GM19438 (cell line): Measurements from ENCODE around the gene SLC8A3.
A peak's percentile ranks its signal among the peaks of the same experiment; 100 is the strongest.
"Not testable (repeated sequence)": the region's sequence is repeated elsewhere in the genome, so short reads cannot be mapped to it uniquely, and the experiment has no call there.

ENCODE experiments used
- ATAC-seq: cut with Tn5 transposase; IDR thresholded peaks from one replicate; pipeline ENCODE4 v1.9.1; 2021; ENCODE audit warnings: low read depth; ENCODE audit not compliant: unreplicated experiment

Gene SLC8A3, protein sequence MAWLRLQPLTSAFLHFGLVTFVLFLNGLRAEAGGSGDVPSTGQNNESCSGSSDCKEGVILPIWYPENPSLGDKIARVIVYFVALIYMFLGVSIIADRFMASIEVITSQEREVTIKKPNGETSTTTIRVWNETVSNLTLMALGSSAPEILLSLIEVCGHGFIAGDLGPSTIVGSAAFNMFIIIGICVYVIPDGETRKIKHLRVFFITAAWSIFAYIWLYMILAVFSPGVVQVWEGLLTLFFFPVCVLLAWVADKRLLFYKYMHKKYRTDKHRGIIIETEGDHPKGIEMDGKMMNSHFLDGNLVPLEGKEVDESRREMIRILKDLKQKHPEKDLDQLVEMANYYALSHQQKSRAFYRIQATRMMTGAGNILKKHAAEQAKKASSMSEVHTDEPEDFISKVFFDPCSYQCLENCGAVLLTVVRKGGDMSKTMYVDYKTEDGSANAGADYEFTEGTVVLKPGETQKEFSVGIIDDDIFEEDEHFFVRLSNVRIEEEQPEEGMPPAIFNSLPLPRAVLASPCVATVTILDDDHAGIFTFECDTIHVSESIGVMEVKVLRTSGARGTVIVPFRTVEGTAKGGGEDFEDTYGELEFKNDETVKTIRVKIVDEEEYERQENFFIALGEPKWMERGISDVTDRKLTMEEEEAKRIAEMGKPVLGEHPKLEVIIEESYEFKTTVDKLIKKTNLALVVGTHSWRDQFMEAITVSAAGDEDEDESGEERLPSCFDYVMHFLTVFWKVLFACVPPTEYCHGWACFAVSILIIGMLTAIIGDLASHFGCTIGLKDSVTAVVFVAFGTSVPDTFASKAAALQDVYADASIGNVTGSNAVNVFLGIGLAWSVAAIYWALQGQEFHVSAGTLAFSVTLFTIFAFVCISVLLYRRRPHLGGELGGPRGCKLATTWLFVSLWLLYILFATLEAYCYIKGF

DNA sequence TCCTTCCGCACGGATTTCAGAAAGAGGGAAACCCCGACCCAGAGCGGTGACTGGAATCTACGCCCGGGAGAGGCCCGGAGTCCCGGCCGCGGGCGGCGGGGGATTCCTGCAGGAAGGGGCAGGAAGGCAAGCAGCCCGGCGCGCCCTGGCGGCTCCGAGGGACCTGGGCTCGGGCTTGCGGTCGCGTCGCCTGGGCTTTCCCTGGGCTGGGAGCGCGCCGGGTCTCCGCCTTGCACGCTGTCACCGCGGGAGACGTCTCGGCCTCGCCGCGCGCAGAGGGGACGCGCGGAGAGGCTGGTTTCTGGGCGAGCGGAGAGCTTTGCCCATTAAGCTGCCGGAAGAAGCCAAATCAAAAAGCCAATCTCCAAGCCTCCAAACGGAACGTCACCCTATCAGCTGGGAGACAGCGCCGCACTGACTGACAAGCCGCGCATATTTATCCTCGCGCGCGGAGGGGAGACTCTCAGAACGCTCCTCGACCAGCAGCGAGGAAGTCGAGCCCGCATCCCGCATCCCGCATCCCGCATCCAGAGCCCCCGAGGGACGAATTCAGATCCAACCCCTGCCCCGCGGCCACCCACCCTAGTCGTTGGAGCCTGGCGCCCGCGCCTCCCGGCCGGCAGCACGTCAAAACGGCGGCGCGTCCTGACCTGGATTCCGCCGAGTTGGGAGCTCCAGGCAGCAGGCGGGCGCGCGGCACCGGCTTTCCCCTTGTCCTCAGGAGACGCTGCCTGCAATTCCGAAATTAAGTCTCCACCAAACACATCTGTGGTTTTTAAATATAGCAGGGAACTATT is at the start of gene SLC8A3:
SLC8A3 (minus strand) TSS at position 293 of the 797 bp plus-strand sequence. CDS start 20,529 bp downstream, outside the sequence.
- ATAC-seq: no peak

DNA sequence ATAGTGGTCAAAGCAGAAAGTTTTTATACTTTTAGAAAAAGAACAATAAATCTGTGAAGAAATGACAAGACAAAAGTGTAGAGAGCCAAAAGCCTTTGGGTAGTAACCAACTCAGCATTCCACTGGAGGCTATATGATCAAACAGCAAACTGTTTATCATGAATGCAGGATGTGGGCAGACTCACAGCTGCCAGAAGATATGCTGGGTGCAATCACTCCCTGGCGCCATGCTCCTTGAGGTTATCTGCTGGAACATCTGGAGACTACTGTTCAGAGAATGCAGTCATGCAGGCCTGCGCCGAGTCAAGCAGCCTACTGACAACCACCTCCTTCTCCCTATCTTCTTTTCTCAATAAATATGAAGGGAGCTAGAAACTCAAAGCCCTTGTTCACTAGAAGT is 49.0 kb upstream of the SLC8A3 start:
- ATAC-seq: no peak

DNA sequence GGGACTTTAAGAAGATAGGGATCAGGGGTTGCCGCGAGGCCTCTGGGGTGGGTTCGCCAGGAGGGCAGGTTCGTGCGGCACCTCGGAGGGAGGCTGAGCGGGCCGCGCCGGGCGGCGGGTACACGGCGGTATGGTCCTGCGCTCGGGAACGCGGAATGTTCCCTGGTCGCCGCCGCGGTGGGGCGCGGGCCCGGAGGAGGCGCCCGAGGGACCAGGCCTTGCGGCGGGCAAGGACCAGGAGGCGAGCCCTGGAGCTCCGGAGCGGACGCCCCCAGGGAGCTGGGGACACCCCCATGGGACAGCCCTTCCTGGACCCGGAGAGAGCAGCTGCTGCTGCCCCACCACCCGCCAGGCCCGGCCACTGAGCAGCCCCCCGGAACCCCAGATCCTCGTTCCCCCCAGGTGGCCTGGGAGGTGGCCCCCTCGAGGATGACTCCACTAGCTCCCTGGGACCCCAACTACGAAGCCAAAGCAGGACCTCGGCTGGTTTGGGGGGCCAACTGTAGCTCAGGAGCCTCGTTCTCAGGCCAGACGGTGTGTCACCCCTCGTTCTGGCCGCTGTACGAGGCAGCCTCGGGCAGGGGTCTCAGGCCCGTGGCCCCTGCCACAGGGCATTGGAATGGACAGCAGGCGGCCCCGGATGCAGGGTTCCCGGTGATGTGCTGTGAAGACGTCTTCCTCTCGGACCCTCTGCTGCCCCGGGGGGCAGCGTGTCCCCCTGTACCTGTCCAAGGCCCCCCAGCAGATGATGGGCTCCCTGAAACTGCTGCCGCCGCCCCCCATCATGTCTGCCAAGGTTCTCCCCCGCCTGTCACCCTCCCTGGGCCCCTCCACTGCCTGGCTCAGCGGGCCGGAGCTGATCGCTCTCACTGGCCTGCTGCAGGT is 45.6 kb upstream of the SLC8A3 start:
- ATAC-seq: no peak

DNA sequence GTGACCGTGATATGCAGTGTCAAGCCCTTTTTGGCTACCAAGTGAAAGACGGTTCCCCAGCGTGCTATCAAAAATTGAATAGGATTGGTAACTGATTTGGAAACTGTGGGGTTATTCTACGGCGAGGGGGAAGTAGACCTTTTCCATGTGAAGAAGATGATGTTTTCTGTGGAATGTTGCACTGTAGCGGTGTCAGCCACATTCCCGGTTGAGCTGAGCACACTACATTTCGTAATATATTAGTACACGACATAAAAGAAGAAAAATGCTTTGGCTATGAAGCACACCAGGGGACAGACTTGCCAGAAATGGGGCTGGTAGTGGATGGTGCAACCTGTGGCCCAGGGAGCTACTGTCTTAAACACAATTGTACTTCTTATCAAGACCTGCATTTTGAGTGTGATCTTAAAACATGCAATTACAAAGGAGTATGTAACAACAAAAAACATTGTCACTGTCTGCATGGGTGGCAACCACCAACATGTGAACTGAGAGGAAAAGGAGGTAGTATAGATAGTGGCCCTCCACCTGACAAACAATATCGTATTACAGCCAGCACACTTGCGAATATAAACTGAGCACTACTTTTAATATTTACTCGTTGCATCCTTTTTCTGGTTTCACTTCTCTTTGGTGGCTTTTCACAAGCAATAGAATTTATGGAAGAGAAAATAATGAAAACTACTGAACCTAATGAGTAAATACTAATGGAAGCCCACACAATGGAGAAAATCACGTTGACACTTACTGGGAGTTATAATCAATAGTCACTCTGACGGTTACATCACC is 43.2 kb upstream of the SLC8A3 start:
- ATAC-seq: not testable (repeated sequence)

DNA sequence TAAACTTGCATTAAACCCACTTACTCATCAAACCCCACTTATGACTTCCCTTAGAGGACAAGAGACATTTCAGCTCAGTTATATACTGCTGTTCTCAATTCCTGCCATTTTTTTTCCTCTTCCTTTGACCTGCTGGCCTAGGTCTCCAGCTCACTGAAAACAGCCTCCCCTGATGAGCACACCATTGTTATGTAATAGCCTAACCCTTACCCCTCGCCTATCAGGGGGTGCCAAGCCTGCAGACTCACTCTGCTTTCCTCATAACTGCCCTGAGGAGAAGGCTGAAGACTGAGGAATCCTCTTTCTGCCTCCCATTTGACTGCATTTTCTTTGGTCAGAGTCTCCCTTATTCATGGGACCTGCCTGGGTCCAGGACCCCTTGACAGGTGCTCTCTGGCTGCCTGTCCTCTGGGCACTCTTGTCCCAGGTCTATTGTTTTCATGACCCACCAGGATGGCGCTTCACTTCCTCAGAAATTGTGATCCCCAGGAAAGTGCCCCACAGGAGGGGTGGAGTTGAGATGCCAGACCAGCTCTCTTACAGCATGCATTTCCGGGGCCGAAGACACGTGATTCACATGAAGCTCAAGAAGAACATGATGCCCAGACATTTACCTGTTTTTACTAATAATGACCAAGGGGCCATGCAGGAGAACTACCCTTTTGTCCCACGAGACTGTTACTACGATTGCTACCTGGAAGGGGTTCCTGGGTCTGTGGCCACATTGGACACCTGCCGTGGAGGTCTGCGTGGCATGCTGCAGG is 41.3 kb upstream of the SLC8A3 start:
- not testable (repeated sequence) for ATAC-seq

DNA sequence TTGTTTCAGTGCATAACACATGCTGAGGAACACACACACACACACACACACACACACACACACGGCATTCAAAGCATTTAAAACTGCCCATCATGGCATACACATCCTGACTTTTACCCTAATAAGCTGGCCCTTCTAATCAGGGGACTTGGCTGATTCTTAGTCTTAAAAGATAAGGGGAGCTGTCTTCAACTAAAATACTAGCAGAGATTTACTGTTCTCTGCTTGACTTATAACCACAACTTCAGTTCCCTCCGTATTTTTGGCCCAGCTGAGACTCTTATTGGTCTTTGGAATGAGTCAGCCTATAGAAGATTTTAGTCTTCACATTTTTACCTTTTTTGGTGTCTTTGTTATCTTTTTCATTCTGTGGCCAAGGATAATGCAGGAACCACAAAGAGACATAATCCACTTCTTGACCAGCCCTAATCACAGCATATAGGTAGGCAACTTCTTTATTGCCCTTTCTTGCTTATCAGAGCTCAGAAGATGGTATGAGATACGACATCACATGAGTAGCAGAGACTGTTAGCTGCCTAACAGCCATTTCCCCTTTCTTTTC is 25.1 kb upstream of the SLC8A3 start:
- ATAC-seq: no peak

DNA sequence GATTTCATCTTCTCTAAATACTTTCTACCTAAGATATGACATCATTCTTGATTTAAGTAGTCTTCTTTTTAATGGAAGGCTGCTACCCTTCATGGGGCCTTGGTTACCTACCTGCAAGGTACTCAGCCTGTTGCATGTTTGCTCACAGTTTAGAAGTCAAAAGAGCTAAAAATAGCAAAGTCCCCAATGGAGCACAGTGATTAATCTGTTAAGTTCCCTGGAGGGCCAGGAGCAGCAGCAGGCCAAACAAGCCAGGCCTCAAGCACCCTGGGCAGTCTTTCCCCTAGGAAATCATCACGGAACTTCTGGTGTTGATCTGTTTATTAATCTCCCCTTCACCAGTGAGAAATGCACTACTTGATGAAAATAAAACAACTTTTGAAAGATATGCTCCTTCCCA is 24.0 kb upstream of the SLC8A3 start:
- ATAC-seq: no peak

DNA sequence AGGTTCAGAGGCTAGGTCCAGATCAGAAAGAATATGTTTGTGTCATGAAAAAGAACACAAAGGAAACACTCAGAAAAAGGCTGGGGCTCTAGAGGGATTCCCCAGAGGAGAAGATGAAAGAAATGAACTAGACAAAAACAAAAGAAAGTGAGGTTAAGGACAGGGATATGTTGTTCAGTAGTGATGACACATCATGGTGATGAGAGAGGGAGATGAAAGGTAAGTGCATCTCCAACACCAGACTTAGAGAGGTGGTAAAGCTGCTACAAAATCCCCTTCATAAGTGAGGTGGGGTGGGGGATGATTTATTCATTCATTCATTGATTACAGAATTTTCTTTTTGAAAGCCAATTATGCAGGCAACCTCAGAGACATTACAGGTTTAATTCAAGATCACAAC is 19.6 kb upstream of the SLC8A3 start:
- no peak for ATAC-seq

DNA sequence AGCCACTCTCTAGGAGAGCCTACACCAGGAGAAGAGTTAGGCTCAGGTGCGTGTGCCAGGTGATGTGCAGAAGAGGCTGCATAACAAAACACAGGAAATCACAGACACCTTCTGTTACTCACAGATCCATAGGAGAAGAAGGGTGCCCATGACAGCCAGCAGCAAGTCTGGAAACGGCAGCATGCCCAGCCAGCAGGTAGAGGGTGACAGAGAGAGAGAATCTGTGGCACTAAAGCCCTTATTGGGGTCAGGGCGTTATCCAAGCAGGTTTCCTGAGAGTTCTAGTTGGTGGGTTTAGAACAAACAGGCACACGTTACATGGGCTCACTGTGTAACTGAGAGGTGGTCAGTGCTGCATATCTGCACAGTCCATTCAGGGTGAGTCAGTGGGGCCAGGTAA is 14.9 kb upstream of the SLC8A3 start:
- no peak for ATAC-seq

DNA sequence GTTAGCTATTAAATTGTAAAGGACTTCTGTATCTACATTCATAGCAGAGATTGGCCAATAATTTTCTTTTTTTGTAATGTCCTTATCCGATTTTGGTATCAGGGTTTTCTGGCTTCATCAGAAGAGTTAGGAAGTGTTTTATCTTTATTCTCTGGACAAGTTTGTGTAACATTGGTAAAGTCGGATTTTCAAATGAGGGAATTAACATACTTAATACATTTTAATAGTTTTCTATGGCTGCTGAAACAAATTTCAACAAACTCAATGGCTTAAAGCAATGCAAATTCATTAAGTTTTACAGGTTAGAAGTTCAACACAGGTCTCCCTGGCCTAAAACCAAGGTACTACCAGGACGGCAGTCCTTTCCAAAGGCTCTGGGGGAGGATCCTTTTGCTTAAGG is 13.2 kb upstream of the SLC8A3 start:
- ATAC-seq: no peak

DNA sequence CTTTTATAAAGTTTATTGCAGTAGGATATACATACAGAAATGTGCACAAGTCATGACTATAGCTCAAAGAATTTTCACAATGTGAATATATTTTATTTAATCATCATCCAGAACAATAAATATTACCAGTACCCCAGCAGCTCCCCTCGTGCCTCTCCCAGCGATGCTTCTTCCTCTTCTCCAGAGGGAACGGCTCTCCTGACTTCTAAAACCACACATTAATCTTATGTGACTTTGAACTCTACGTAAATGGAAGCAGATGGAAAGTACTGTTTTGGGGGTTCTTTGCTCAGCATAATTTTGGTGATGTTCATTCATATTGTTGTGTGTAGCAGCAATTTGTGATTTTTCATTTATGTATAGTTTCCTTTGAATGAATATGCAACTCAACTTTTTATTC is 4.6 kb upstream of the SLC8A3 start:
- ATAC-seq: no peak

DNA sequence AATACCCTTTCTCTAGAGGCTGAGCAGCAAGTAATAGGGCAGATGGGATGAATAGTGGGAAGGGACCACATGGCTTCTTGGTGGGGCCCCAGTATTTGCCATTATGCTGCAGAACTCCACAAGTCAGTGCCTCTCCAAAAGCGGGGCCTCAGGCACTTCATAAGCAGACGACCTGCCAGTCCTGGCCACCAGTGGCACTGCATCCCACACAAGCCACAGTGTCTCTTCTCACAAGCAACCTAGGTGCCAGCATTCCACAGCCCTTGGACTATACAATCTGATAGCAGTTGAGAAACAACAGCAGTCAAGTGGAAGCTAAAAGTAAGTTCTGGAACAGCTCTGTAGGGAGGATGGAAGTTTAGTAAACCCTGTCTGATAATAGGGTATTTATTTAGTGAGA is 4.2 kb upstream of the SLC8A3 start:
- ATAC-seq: no peak

DNA sequence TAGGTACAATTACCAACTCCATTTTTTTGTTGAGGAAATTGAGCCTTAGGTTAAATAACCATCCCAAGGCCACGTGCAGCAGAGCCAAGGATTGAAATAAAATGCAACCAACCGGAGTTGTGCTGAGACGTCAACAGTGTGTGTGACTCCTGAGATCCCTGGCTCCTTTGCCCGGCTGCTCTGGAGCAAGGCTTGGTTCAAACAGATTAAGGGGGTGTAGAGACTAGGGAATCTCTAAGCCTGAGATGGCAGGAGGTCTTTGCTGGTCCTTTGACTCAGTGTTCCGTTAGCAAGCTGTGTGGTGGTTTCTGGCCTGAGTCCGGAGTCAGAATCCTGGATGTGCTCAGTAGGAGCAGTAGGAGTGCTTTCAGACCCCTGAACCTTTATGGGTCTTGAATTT is 1.4 kb upstream of the SLC8A3 start:
- no peak for ATAC-seq

DNA sequence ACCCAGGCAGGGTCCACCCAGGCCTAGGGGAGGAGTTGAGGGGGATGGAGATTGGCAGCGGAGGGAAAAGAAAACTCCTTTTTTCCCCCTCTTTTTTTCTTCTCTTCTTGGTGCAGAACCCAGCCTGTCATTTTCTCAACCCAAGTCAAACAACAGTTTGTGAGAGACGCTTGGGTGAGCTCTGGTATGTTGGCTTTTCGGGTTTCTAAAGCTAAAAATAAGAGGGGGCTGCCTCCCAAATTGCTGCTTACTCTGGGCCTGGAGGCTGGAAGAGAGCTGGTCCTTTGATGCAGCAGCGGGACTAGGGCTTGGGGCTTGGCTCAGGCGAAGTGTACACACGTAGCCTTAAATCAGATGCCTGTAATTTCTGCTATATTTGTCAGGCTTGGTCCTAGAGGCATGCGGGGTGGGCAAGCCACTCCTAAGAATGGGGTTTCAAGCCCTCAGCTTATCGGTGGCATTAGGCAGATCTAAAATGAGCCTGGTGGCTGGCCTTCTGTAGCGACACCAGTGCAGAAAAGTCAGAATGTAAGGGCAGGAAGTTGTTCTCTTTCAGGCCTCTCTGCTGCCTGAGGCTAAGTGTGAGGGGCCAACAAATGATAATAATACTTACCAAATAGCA is 816 bp upstream of the SLC8A3 start:
- ATAC-seq: no peak

DNA sequence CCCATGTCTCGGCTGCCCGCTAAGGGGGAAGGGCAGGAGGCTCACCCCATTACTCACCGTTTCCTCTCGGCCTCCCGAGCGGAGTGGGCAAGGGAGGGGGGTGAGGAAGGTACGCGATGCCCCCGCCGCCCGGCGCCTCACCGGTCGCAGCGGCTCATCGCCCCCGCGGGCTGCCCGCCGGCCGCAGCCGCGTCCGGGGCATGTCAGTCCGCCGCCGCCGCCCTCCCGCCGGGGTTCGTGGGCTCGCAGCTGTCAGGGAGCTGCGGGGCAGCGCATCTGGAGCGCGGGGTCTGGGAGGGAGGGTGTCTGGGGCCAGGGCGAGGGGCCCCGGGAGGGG is 461 bp downstream of the SLC8A3 start:
- ATAC-seq: no peak

DNA sequence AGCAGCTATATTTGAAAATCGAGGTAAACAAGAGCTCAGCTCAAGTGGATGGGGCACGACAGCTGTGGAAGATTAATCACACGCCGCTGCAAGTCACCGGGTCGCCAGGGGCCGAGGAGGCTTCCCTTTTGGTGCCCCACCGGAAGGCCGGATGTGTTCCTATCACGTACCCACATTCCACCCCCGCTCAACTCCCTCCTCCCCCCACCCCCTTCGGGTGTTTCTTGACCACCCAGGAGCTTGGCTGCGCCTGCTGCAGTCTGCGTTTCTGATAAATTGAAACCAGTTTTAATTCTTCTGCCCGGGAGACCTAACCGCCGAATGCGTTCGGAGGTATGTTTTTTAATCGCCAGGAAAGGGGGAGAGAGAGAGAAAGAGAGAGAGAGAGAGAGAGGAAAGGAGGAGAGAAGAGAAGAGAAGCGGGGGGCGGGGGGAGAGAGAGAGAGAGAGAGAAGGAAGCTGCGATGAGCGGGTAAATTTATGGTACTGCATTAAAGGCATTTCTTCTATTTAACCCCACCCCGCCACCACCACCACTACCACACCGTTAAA is 1.8 kb downstream of the SLC8A3 start:
- no peak for ATAC-seq

DNA sequence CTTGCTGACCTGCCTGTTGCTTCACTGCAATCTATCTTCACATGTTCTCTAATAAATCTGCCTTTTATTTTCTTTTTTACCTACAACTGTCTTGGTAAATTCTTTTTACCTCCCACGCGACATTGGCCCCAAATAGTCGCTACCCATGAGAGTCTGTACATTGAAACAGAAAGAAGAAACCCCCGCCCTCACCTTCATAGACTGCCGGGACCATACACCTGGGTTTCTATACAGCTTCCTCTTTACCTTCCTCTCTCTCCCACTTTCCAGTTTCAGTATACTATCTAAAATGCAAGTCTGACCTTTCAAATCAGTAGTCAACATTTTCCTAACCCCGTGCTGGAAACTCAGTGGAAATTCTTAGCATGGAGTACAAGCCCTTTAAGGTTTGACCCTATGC is 4.8 kb downstream of the SLC8A3 start:
- ATAC-seq: peak; percentile 56
